Dedifferentiated amniotic fluid mesenchymal stem cell (primary cell): ENCODE data around the gene DNAJB6.
"Not testable (repeated sequence)": the region's sequence is repeated elsewhere in the genome, so short reads cannot be mapped to it uniquely, and the experiment has no call there.

Experiments
- DNase-seq: peaks from one replicate; pipeline ENCODE4 v3.0.0-alpha.2; 2016; ENCODE audit errors: extremely low spot score

The DNAJB6 gene

GRCh38 chr7:157442993-157443831 is 106.4 kb downstream of the DNAJB6 start:
- no peak for DNase-seq

DNA sequence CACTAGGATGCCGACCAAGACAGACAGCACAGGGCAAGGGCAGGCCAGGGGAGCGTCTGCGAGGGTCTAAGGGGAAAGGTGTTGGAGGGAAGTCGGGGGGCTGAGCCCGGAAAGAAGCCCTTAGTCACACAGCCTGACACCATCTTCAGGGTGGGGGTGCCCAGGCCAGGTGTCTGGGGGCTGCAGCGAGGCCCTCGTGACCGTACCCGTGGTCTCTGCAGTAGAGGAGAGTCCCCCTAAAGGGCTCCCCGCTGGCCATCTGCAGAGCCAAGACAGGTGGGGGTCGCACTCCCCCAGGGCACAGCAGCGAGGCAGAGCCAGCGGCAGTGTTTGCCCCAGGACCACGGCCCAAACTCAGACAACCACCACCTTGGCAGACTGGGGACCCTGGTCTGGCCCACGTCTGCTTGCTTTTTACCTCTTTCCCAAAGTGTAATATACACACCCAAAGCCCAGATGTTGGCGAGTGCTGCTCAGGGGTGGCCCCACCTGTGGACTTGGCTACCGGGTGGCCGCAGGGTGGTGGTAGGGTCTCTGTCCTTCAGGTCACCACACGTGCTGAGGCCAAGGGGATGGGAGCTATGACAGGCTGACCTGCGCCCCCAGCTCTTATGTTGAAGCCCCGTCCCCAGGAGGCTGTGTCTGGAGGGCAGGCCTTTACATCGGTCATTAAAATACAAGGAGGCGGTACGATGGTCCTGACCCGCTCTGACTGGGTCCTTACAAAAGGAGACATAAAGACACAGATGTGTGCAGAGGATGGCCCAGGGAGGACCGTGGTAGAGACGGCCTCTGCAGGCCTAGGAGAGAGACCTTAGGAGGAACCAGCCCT is 107.4 kb downstream of the DNAJB6 start:
- no peak for DNase-seq

DNA sequence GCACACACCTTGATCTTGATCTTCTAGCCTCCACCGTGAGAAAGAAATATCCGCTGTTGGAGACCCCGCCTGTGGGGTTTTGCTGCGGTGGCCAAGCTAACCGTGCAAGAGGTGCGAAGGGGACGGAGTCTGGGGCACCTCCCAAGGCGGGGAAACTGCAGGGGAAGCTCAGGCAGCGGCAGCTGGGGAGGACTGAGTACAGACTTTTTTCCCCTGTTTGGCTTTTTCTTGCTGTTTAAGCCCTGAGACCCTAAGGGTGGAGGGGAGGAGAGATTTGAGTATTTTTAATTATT is 108.0 kb downstream of the DNAJB6 start:
- DNase-seq = no peak

- DNase-seq = no peak
Measured at GRCh38 chr7:157445246-157445955, 108.6 kb downstream of the DNAJB6 start.

GRCh38 chr7:157445956-157446295 is 109.1 kb downstream of the DNAJB6 start:
- DNase-seq = no peak

DNA sequence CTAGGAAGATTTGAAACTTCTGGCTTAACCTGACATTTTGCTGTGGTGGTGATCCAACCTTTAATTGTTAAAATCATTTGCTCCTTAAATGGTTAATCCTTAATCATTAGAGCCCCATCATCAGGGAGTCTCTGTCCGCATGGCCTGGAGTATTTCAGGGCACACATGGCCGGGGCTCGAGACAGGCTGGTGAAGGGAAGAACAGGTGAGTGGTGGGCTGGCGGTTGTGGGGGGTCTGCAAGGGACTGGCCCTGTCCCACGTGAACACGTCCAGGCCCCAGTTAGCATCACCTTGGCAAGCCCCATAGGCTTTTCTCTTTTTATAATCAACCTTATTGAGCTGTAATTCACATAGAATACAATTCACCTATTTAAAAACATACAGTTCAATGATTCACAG is 109.5 kb downstream of the DNAJB6 start:
- DNase-seq = no peak

- DNase-seq = not testable (repeated sequence)
Measured at GRCh38 chr7:157454003-157454402, 117.2 kb downstream of the DNAJB6 start.

GRCh38 chr7:157457355-157458253 is 120.8 kb downstream of the DNAJB6 start:
- DNase-seq = no peak

GRCh38 chr7:157458254-157458633 is 121.4 kb downstream of the DNAJB6 start:
- DNase-seq = no peak

DNA sequence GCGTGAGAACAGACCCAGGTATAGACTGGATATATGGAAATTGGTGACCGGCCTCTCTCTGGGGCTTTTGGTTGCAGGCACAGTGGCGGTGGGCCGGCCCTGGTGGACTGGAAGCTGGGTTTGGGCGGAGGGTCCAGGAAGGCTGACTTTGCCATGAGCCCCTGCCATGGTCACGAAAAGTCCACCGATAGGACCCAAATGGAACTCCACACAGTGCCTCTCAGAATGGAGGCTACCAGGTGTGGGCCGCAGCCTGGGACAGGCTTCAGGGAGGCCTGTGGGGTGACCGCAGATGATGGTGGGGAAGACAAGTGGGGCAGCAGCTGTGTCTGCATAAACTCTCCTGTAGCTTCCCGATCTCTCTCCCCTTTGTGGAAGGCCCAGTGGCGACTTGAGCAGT is 123.2 kb downstream of the DNAJB6 start:
- no peak for DNase-seq

DNA sequence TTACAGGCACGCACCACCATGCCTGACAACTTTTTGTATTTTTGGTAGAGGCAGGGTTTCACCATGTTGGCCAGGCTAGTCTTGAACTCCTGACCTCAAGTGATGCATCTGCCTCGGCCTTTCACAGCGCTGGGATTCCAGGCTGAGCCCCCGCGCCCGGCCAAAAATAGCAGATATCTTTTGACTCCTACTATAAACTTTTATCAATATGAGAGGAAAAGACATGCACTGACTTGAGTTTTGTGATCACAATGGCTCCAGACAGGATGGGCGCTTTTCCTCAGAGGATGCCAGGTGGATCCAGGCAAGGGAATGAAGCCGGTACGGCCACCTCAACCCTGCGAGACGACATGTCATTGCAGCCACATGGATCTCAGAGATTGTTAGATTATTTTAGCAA is 123.9 kb downstream of the DNAJB6 start:
- DNase-seq = no peak

GRCh38 chr7:157461573-157462418 is 125.0 kb downstream of the DNAJB6 start:
- no peak for DNase-seq

DNA sequence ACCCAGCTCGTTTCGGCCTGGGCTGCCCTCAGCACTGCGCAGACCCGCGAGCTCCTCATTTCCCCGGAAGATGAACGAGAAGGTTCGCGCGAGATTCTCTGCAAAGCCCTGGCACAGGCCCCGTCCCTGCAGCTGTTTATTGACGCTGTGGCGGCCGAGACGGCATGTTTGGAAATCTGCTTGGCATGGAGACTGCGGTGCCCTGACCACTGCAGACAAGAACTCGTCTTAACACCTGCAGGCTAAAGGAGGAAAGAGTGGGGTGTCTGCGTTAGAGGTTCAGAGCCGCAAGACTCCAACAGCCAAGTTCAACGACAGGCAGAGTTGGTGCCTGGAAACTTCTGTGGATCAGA is 125.6 kb downstream of the DNAJB6 start:
- no peak for DNase-seq

DNA sequence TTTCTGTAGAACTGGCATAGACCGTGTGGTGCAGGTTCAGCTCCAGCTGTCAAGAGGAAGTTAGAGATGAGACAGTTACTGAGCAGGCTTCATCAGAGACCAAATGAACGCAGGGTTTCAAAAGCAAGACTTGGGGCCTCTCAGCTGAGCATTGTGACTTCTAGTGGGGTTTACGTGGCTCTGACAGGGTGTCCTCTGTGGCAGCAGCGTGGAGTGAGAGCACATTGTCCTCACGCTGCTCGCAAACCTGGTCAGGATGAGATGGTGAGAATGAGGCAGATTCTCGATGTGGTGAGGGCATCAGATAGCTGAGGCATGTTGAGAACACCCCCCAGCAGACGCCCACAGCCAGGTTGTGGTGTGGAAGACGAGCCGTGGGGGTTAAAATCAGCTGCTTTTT is 126.0 kb downstream of the DNAJB6 start:
- no peak for DNase-seq

DNA sequence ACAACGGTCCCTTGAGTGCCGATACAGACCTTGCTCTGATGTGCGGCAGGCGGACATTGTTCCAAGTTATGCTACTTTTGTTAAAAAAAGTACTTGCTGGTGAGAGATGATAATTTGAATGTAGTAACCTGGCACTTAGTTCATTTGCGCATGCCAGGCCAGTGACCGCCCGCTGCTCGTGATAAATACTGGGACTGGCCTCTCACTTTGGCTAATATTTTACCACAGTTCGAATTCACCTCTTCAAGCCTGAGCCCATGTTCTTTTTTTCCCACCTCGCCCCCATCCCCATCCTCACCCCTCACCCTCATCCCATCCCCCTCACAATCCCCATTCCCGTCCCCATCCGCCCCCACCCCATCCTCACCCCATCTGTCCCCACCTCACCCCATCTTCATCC is 126.4 kb downstream of the DNAJB6 start:
- no peak for DNase-seq

GRCh38 chr7:157464111-157464970 is 127.5 kb downstream of the DNAJB6 start:
- no peak for DNase-seq

DNA sequence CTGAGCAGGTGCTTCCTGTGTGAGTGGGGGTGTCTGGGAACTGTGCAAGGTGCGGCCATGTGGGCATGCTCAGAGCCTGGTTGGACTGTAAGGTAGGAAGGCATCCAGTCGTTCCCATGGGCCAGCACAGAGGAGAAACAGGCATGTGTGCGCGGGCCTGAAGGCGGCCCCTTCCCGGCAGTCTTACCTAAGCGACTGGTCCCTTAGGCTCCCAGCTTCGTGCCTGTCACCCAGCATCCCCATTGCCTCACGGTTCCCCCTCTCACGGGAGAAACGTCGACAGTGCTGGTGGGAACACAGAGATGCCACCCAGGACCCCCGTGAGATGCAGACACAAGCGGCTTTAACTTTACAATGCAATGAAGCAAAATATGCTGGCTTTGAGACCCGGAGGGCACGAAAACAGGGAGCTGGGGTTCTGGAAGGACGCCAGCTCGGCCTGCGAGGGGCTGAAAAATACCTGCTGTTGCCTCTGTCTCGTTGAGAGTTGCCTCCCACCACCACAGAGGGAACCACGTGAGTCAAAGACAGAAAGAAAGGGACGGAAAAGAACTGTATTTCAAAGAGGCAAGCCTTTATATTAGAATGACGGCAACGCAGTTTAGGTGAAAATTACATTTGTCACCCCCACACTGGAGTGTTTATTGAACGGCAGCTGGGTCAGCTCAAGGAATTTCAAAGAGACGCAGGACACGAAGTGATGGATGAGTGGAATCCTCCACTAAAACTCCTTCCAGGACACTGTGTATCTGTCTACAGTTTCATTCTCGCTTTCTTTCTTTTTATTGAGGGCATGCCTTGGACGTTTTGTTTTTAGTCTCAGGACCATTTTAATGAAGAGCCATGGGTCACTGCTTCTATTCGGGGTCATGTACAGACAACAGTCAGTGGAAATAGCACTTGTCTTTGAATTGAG is 128.4 kb downstream of the DNAJB6 start:
- DNase-seq = no peak

DNA sequence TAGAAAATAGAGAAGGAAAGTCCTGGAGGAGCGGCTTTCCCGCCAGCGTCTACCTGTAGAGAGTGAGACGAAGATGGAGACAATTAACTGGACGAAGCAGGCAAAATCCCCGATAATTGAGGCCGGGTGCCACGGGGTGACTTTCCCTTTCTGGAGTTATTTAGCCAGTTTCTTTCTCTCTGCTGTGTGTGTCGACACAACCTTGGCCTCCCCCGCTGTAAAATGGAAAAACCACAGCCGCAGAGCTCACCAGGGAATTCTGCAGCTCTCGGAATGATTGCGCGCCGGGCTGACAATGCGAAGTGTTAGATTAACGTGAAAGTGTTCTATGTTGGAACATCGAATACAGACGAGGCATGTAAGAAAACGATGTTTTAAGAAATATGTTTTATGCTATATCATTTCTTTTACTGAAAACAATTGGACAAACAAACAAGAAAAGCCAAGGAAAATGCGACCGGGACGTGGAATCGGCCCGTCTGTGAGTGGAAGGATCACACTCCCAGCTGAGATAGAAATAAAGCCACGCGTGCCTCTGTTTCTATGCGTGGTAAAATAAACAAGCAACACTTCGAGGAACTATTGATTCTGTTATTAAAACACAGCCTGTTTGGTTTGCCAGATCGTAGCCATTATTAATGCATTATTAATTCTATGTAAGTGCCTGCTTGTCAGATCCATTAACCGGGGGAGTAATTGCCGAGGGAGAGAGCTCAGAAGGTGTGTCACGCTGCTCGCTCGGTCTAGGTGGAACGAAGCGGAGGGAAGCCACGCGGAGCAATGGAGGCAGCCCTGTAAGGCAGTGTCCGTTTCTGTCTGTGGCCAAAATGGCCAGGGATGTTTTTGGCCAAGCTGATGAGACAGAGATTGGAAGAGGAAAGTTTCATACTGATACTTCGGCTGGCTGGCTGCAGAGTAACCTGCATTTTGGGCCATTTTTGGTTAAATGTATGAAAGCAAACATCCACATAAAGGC is 129.4 kb downstream of the DNAJB6 start:
- no peak for DNase-seq
